ENCODE results near the gene GALNTL6.

GALNTL6 gene

GRCh38 chr4:172813359-172813923, 1000.2 kb downstream of the GALNTL6 start:
- Histone ChIP-seq H3K27ac (ENCODE audit: low read depth in 2 of 2, low read length in 2 of 2) (no peak overlapping the region), H3K9me3 (ENCODE audit: control insufficient read depth in 2 of 2, low read length in 2 of 2) (no peaks in the 10 kb centered on the region), H3K4me3 (ENCODE audit: low read length in 2 of 2) (no peak overlapping the region), H3K36me3 (ENCODE audit: control insufficient read depth in 2 of 2, insufficient read depth in 2 of 2, low read length in 2 of 2) (no peaks in the 10 kb centered on the region), H3K27me3 (ENCODE audit: control insufficient read depth in 2 of 2, insufficient read depth in 2 of 2, low read length in 2 of 2) (no peaks in the 10 kb centered on the region), H3K9ac (ENCODE audit: low read depth in 1 of 2, low read length in 2 of 2) (no peak overlapping the region), H3K4me1 (ENCODE audit: control insufficient read depth in 2 of 2, insufficient read depth in 2 of 2, low read length in 2 of 2) (peaks cover 2 to 6% of the 10 kb centered on the region in 2 donors)

- no peak overlapping the region for H3K27ac ChIP-seq (ENCODE audit: low read depth in 2 of 2, low read length in 2 of 2)
Observed at GRCh38 chr4:172815499-172816164, 1002.4 kb downstream of the GALNTL6 start.

GRCh38 chr4:172818901-172819300, 1005.7 kb downstream of the GALNTL6 start:
- H3K27ac ChIP-seq (ENCODE audit: low read depth in 2 of 2, low read length in 2 of 2) = no peak overlapping the region
- H3K9me3 ChIP-seq (ENCODE audit: control insufficient read depth in 2 of 2, low read length in 2 of 2) = no peaks in the 10 kb centered on the region
- peaks cover 0 to 6% of the 10 kb centered on the region in 2 donors for H3K4me1 ChIP-seq (ENCODE audit: control insufficient read depth in 2 of 2, insufficient read depth in 2 of 2, low read length in 2 of 2)
- no peaks in the 10 kb centered on the region for H3K27me3 ChIP-seq (ENCODE audit: control insufficient read depth in 2 of 2, insufficient read depth in 2 of 2, low read length in 2 of 2)
- H3K4me3 ChIP-seq (ENCODE audit: low read length in 2 of 2) = no peak overlapping the region
- H3K9ac ChIP-seq (ENCODE audit: low read depth in 1 of 2, low read length in 2 of 2) = no peak overlapping the region
- H3K36me3 ChIP-seq (ENCODE audit: control insufficient read depth in 2 of 2, insufficient read depth in 2 of 2, low read length in 2 of 2) = no peaks in the 10 kb centered on the region

More at GRCh38 chr4:172815499-172816164, 1002.4 kb downstream of the GALNTL6 start:
- Histone ChIP-seq H3K36me3 (ENCODE audit: control insufficient read depth in 2 of 2, insufficient read depth in 2 of 2, low read length in 2 of 2) (no peaks in the 10 kb centered on the region), H3K4me3 (ENCODE audit: low read length in 2 of 2) (peak overlapping the region; percentile 16 to 24), H3K4me1 (ENCODE audit: control insufficient read depth in 2 of 2, insufficient read depth in 2 of 2, low read length in 2 of 2) (peaks cover 2 to 6% of the 10 kb centered on the region in 2 donors), H3K9ac (ENCODE audit: low read depth in 1 of 2, low read length in 2 of 2) (no peak overlapping the region), H3K27me3 (ENCODE audit: control insufficient read depth in 2 of 2, insufficient read depth in 2 of 2, low read length in 2 of 2) (no peaks in the 10 kb centered on the region), H3K9me3 (ENCODE audit: control insufficient read depth in 2 of 2, low read length in 2 of 2) (no peaks in the 10 kb centered on the region)

GRCh38 chr4:172819353-172819752, 1006.1 kb downstream of the GALNTL6 start:
- peaks cover 0 to 6% of the 10 kb centered on the region in 2 donors for H3K4me1 ChIP-seq (ENCODE audit: control insufficient read depth in 2 of 2, insufficient read depth in 2 of 2, low read length in 2 of 2)
- no peak overlapping the region for H3K9ac ChIP-seq (ENCODE audit: low read depth in 1 of 2, low read length in 2 of 2)

GRCh38 chr4:172822331-172822730, 1009.1 kb downstream of the GALNTL6 start:
- Histone ChIP-seq H3K9me3 (ENCODE audit: control insufficient read depth in 2 of 2, low read length in 2 of 2) (no peaks in the 10 kb centered on the region), H3K27me3 (ENCODE audit: control insufficient read depth in 2 of 2, insufficient read depth in 2 of 2, low read length in 2 of 2) (no peaks in the 10 kb centered on the region), H3K9ac (ENCODE audit: low read depth in 1 of 2, low read length in 2 of 2) (no peak overlapping the region), H3K36me3 (ENCODE audit: control insufficient read depth in 2 of 2, insufficient read depth in 2 of 2, low read length in 2 of 2) (no peaks in the 10 kb centered on the region), H3K27ac (ENCODE audit: low read depth in 2 of 2, low read length in 2 of 2) (no peak overlapping the region), H3K4me3 (ENCODE audit: low read length in 2 of 2) (no peak overlapping the region), H3K4me1 (ENCODE audit: control insufficient read depth in 2 of 2, insufficient read depth in 2 of 2, low read length in 2 of 2) (no peaks in the 10 kb centered on the region)

More at GRCh38 chr4:172819353-172819752, 1006.1 kb downstream of the GALNTL6 start:
- Histone ChIP-seq H3K9me3 (ENCODE audit: control insufficient read depth in 2 of 2, low read length in 2 of 2) (no peaks in the 10 kb centered on the region), H3K4me3 (ENCODE audit: low read length in 2 of 2) (no peak overlapping the region), H3K27me3 (ENCODE audit: control insufficient read depth in 2 of 2, insufficient read depth in 2 of 2, low read length in 2 of 2) (no peaks in the 10 kb centered on the region), H3K27ac (ENCODE audit: low read depth in 2 of 2, low read length in 2 of 2) (no peak overlapping the region), H3K36me3 (ENCODE audit: control insufficient read depth in 2 of 2, insufficient read depth in 2 of 2, low read length in 2 of 2) (no peaks in the 10 kb centered on the region)

GRCh38 chr4:172826346-172826745, 1013.1 kb downstream of the GALNTL6 start:
- Histone ChIP-seq H3K4me3 (ENCODE audit: low read length in 2 of 2) (no peak overlapping the region), H3K36me3 (ENCODE audit: control insufficient read depth in 2 of 2, insufficient read depth in 2 of 2, low read length in 2 of 2) (no peaks in the 10 kb centered on the region), H3K9me3 (ENCODE audit: control insufficient read depth in 2 of 2, low read length in 2 of 2) (no peaks in the 10 kb centered on the region), H3K27me3 (ENCODE audit: control insufficient read depth in 2 of 2, insufficient read depth in 2 of 2, low read length in 2 of 2) (no peaks in the 10 kb centered on the region), H3K4me1 (ENCODE audit: control insufficient read depth in 2 of 2, insufficient read depth in 2 of 2, low read length in 2 of 2) (no peaks in the 10 kb centered on the region), H3K27ac (ENCODE audit: low read depth in 2 of 2, low read length in 2 of 2) (no peak overlapping the region), H3K9ac (ENCODE audit: low read depth in 1 of 2, low read length in 2 of 2) (no peak overlapping the region)

GRCh38 chr4:172826861-172827260, 1013.7 kb downstream of the GALNTL6 start:
- Histone ChIP-seq H3K9ac (ENCODE audit: low read depth in 1 of 2, low read length in 2 of 2) (no peak overlapping the region), H3K9me3 (ENCODE audit: control insufficient read depth in 2 of 2, low read length in 2 of 2) (no peaks in the 10 kb centered on the region), H3K27me3 (ENCODE audit: control insufficient read depth in 2 of 2, insufficient read depth in 2 of 2, low read length in 2 of 2) (no peaks in the 10 kb centered on the region), H3K4me3 (ENCODE audit: low read length in 2 of 2) (no peak overlapping the region), H3K27ac (ENCODE audit: low read depth in 2 of 2, low read length in 2 of 2) (no peak overlapping the region), H3K36me3 (ENCODE audit: control insufficient read depth in 2 of 2, insufficient read depth in 2 of 2, low read length in 2 of 2) (no peaks in the 10 kb centered on the region), H3K4me1 (ENCODE audit: control insufficient read depth in 2 of 2, insufficient read depth in 2 of 2, low read length in 2 of 2) (no peaks in the 10 kb centered on the region)

- Histone ChIP-seq H3K9me3 (ENCODE audit: control insufficient read depth in 2 of 2, low read length in 2 of 2) (no peaks in the 10 kb centered on the region), H3K27ac (ENCODE audit: low read depth in 2 of 2, low read length in 2 of 2) (no peak overlapping the region), H3K27me3 (ENCODE audit: control insufficient read depth in 2 of 2, insufficient read depth in 2 of 2, low read length in 2 of 2) (no peaks in the 10 kb centered on the region), H3K36me3 (ENCODE audit: control insufficient read depth in 2 of 2, insufficient read depth in 2 of 2, low read length in 2 of 2) (no peaks in the 10 kb centered on the region), H3K4me3 (ENCODE audit: low read length in 2 of 2) (no peak overlapping the region), H3K4me1 (ENCODE audit: control insufficient read depth in 2 of 2, insufficient read depth in 2 of 2, low read length in 2 of 2) (no peaks in the 10 kb centered on the region), H3K9ac (ENCODE audit: low read depth in 1 of 2, low read length in 2 of 2) (no peak overlapping the region)
Observed at GRCh38 chr4:172830295-172830764, 1017.1 kb downstream of the GALNTL6 start.

GRCh38 chr4:172836661-172837060, 1023.5 kb downstream of the GALNTL6 start:
- H3K4me3 ChIP-seq (ENCODE audit: low read length in 2 of 2) = no peak overlapping the region
- no peaks in the 10 kb centered on the region for H3K9me3 ChIP-seq (ENCODE audit: control insufficient read depth in 2 of 2, low read length in 2 of 2)
- no peak overlapping the region for H3K9ac ChIP-seq (ENCODE audit: low read depth in 1 of 2, low read length in 2 of 2)
- no peaks in the 10 kb centered on the region for H3K36me3 ChIP-seq (ENCODE audit: control insufficient read depth in 2 of 2, insufficient read depth in 2 of 2, low read length in 2 of 2)
- H3K27ac ChIP-seq (ENCODE audit: low read depth in 2 of 2, low read length in 2 of 2) = no peak overlapping the region
- no peaks in the 10 kb centered on the region for H3K27me3 ChIP-seq (ENCODE audit: control insufficient read depth in 2 of 2, insufficient read depth in 2 of 2, low read length in 2 of 2)
- H3K4me1 ChIP-seq (ENCODE audit: control insufficient read depth in 2 of 2, insufficient read depth in 2 of 2, low read length in 2 of 2) = peaks cover 0 to 2% of the 10 kb centered on the region in 2 donors

GRCh38 chr4:172838111-172838510, 1024.9 kb downstream of the GALNTL6 start:
- H3K4me3 ChIP-seq (ENCODE audit: low read length in 2 of 2) = no peak overlapping the region
- no peaks in the 10 kb centered on the region for H3K9me3 ChIP-seq (ENCODE audit: control insufficient read depth in 2 of 2, low read length in 2 of 2)
- peaks cover 0 to 2% of the 10 kb centered on the region in 2 donors for H3K4me1 ChIP-seq (ENCODE audit: control insufficient read depth in 2 of 2, insufficient read depth in 2 of 2, low read length in 2 of 2)
- H3K9ac ChIP-seq (ENCODE audit: low read depth in 1 of 2, low read length in 2 of 2) = no peak overlapping the region
- no peaks in the 10 kb centered on the region for H3K27me3 ChIP-seq (ENCODE audit: control insufficient read depth in 2 of 2, insufficient read depth in 2 of 2, low read length in 2 of 2)
- no peak overlapping the region for H3K27ac ChIP-seq (ENCODE audit: low read depth in 2 of 2, low read length in 2 of 2)
- no peaks in the 10 kb centered on the region for H3K36me3 ChIP-seq (ENCODE audit: control insufficient read depth in 2 of 2, insufficient read depth in 2 of 2, low read length in 2 of 2)
